ENCODE data around the gene GBF1. TPM values are rescaled to one million over a fixed set of nuclear protein-coding genes. Genes with fewer than 3 reads are reported as not detected.

The GBF1 gene
- polyA plus RNA-seq, 1 donor (not counting 4 experiments of a cell fraction or from before 2014, with no cell fraction given) = 17.4 TPM

GRCh38 chr10:102264371-102264770, 19.0 kb downstream of the GBF1 start:
- no peak overlapping the region for H3K9ac ChIP-seq (ENCODE audit: control insufficient read depth, extremely low read depth, insufficient read depth, low read length)
- no peak for TF ChIP-seq EZH2 (IDR thresholded peaks at IDR 0.05; ENCODE audit: low read length)
- no peak for TF ChIP-seq CTCF (optimal IDR thresholded peaks at IDR 0.05 in 1 of 3, IDR thresholded peaks at IDR 0.05 in 1 of 3, conservative IDR thresholded peaks at IDR 0.05 in 1 of 3; ENCODE audit: extremely low read depth in 1 of 3, insufficient read depth in 2 of 3, low read length in 3 of 3)
- no peak for DNase-seq (ENCODE audit: low read depth, low spot score)
- H4K20me1 ChIP-seq (ENCODE audit: control insufficient read depth, extremely low read depth, insufficient read depth, low read length) = peaks cover 7% of the 10 kb centered on the region
- H3K4me2 ChIP-seq (ENCODE audit: control insufficient read depth, extremely low read depth, insufficient read depth, low read depth, low read length) = no peak overlapping the region
- H3K79me2 ChIP-seq (ENCODE audit: control insufficient read depth, insufficient read depth, low read length) = peaks cover 47% of the 10 kb centered on the region
- H3K9me3 ChIP-seq (ENCODE audit: control insufficient read depth, low read depth, low read length) = no peaks in the 10 kb centered on the region
- H3K27me3 ChIP-seq (ENCODE audit: control insufficient read depth, extremely low read depth, insufficient read depth, low read length) = no peaks in the 10 kb centered on the region
- H2AFZ ChIP-seq (ENCODE audit: control insufficient read depth, low read length) = no peak overlapping the region
- FAIRE-seq = no peak
- dilution Hi-C loops (cut with MboI; ENCODE audit: extremely low pct_ligation_motif_present, low sequenced_read_pairs) = no loop called here
- no peaks in the 10 kb centered on the region for H3K4me1 ChIP-seq (ENCODE audit: control insufficient read depth, extremely low read depth, insufficient read depth, low read length)
- peaks cover 3 to 6% of the 10 kb centered on the region in 2 experiments for H3K36me3 ChIP-seq (ENCODE audit: control insufficient read depth in 2 of 2, extremely low read depth in 1 of 2, insufficient read depth in 2 of 2, low read length in 2 of 2)
- H3K9me1 ChIP-seq (ENCODE audit: control insufficient read depth, extremely low read depth, insufficient read depth, low read length) = no peaks in the 10 kb centered on the region
- H3K27ac ChIP-seq (ENCODE audit: control insufficient read depth, insufficient read depth, low read length) = no peak overlapping the region
- H3K4me3 ChIP-seq (ENCODE audit: control insufficient read depth in 2 of 3, extremely low read depth in 1 of 3, insufficient read depth in 2 of 3, low read depth in 1 of 3, low read length in 3 of 3) = no peak overlapping the region

- Histone ChIP-seq H4K20me1 (ENCODE audit: control insufficient read depth, extremely low read depth, insufficient read depth, low read length) (peaks cover 7% of the 10 kb centered on the region), H3K4me3 (ENCODE audit: control insufficient read depth in 2 of 3, extremely low read depth in 1 of 3, insufficient read depth in 2 of 3, low read depth in 1 of 3, low read length in 3 of 3) (no peak overlapping the region), H3K9me3 (ENCODE audit: control insufficient read depth, low read depth, low read length) (no peaks in the 10 kb centered on the region), H3K9ac (ENCODE audit: control insufficient read depth, extremely low read depth, insufficient read depth, low read length) (no peak overlapping the region), H3K9me1 (ENCODE audit: control insufficient read depth, extremely low read depth, insufficient read depth, low read length) (no peaks in the 10 kb centered on the region), H3K36me3 (ENCODE audit: control insufficient read depth in 2 of 2, extremely low read depth in 1 of 2, insufficient read depth in 2 of 2, low read length in 2 of 2) (peaks cover 1 to 8% of the 10 kb centered on the region in 2 experiments), H3K4me1 (ENCODE audit: control insufficient read depth, extremely low read depth, insufficient read depth, low read length) (no peaks in the 10 kb centered on the region), H3K27ac (ENCODE audit: control insufficient read depth, insufficient read depth, low read length) (no peak overlapping the region), H3K79me2 (ENCODE audit: control insufficient read depth, insufficient read depth, low read length) (peaks cover 63% of the 10 kb centered on the region), H3K4me2 (ENCODE audit: control insufficient read depth, extremely low read depth, insufficient read depth, low read depth, low read length) (no peak overlapping the region), H3K27me3 (ENCODE audit: control insufficient read depth, extremely low read depth, insufficient read depth, low read length) (no peaks in the 10 kb centered on the region), H2AFZ (ENCODE audit: control insufficient read depth, low read length) (no peak overlapping the region)
- no peak for DNase-seq (ENCODE audit: low read depth, low spot score)
- FAIRE-seq = no peak
- dilution Hi-C loops (cut with MboI; ENCODE audit: extremely low pct_ligation_motif_present, low sequenced_read_pairs) = no loop called here
- TF ChIP-seq CTCF (optimal IDR thresholded peaks at IDR 0.05 in 1 of 3, IDR thresholded peaks at IDR 0.05 in 1 of 3, conservative IDR thresholded peaks at IDR 0.05 in 1 of 3; ENCODE audit: extremely low read depth in 1 of 3, insufficient read depth in 2 of 3, low read length in 3 of 3) = no peak
- no peak for TF ChIP-seq EZH2 (IDR thresholded peaks at IDR 0.05; ENCODE audit: low read length)
Measured at GRCh38 chr10:102266670-102267069, 21.3 kb downstream of the GBF1 start.
